Measurements from ENCODE around the gene DMXL1. TPM values are rescaled to one million over a fixed set of nuclear protein-coding genes. Genes with fewer than 3 reads are reported as not detected.

The DMXL1 gene
- total and polyA plus RNA-seq, 4 experiments from 2014 or later: 10.3 to 37.9 (median 23.5) TPM

GRCh38 chr5:119287547-119288111 lies 216.7 kb downstream of the DMXL1 start:
- Mint-ChIP-seq H3K4me3 (peak overlapping the region; percentile 79 to 92 (median 88)), H3K36me3 (peaks cover 26 to 36% of the 10 kb centered on the region in 2 donors), H3K9me3 (no peaks in the 10 kb centered on the region), H3K27me3 (no peaks in the 10 kb centered on the region), H3K4me1 (peaks cover 83 to 100% (median 94%) of the 10 kb centered on the region in 4 donors), H3K27ac (peak overlapping the region; percentile 96 to 99 (median 98))
- Histone ChIP-seq H3K4me1 (ENCODE audit: insufficient read depth, low read length) (peaks cover 96% of the 10 kb centered on the region), H3K27ac (ENCODE audit: low read depth, low read length) (peak overlapping the region; percentile 88), H3K4me3 (ENCODE audit: low read length in 2 of 2) (peak overlapping the region; percentile 38 to 43), H3K36me3 (ENCODE audit: insufficient read depth, low read length) (peaks cover under 1% of the 10 kb centered on the region), H3K27me3 (ENCODE audit: insufficient read depth, low read length) (no peaks in the 10 kb centered on the region), H3K9me3 (ENCODE audit: control insufficient read depth in 1 of 2, low read length in 2 of 2) (no peaks in the 10 kb centered on the region)
- peak; percentile 63 to 89 (median 71) for DNase-seq
- intact Hi-C loops (cut with micrococcal nuclease): loop anchor here (1.0 kb wide), 2 partner anchors 9 to 19 kb away; no protein-coding TSS in a partner anchor
- ChIA-PET POLR2A (ENCODE audit: partially characterized antibody) (interaction anchor here (0.8 to 5.6 kb wide), 13 partner anchors 9 to 300 kb away, joined by 3 to 79 read pairs (median 4); no protein-coding TSS in a partner anchor), CTCF (ENCODE audit: partially characterized antibody) (interaction anchor here (0.9 to 4.8 kb wide), 8 partner anchors 16 to 300 kb away, joined by 3 to 34 read pairs (median 4); partner anchors contain the start of gene DTWD2)

- H3K4me3 ChIP-seq (ENCODE audit: low read length in 2 of 2): peak overlapping the region in 1 of 2 donors; percentile 38
- Mint-ChIP-seq H3K4me1 (peaks cover 78 to 99% (median 93%) of the 10 kb centered on the region in 4 donors), H3K36me3 (peaks cover 26 to 34% of the 10 kb centered on the region in 2 donors), H3K4me3 (peak overlapping the region; percentile 80 to 92 (median 88)), H3K27ac (peak overlapping the region; percentile 96 to 99 (median 98)), H3K27me3 (no peaks in the 10 kb centered on the region), H3K9me3 (peaks cover 0 to 5% (median 1%) of the 10 kb centered on the region in 8 donors)
- intact Hi-C loops (cut with micrococcal nuclease): no loop called here
- peak overlapping the region; percentile 88 for H3K27ac ChIP-seq (ENCODE audit: low read depth, low read length)
- H3K36me3 ChIP-seq (ENCODE audit: insufficient read depth, low read length): peaks cover 4% of the 10 kb centered on the region
- no peaks in the 10 kb centered on the region for H3K27me3 ChIP-seq (ENCODE audit: insufficient read depth, low read length)
- H3K4me1 ChIP-seq (ENCODE audit: insufficient read depth, low read length): peaks cover 96% of the 10 kb centered on the region
- POLR2A ChIA-PET (ENCODE audit: partially characterized antibody): interaction anchor here (1.0 to 5.6 kb wide), 11 partner anchors 8 to 55 kb away, joined by 3 to 79 read pairs (median 7); no protein-coding TSS in a partner anchor
- CTCF ChIA-PET (ENCODE audit: partially characterized antibody): interaction anchor here (0.6 to 4.8 kb wide), 8 partner anchors 12 to 300 kb away, joined by 3 to 34 read pairs (median 4); partner anchors contain the start of gene DTWD2
- DNase-seq: no peak
- no peaks in the 10 kb centered on the region for H3K9me3 ChIP-seq (ENCODE audit: control insufficient read depth in 1 of 2, low read length in 2 of 2)
Measured at GRCh38 chr5:119288379-119289033, 217.6 kb downstream of the DMXL1 start.

- H3K27me3 Mint-ChIP-seq: no peaks in the 10 kb centered on the region
- H3K4me3 Mint-ChIP-seq: peak overlapping the region; percentile 80 to 92 (median 85)
- intact Hi-C loops (cut with micrococcal nuclease): loop anchor here (1.0 kb wide), 1 partner anchor 10 kb away; no protein-coding TSS in a partner anchor
- H3K27ac Mint-ChIP-seq: peak overlapping the region; percentile 94 to 99 (median 98)
- H3K9me3 ChIP-seq (ENCODE audit: control insufficient read depth in 1 of 2, low read length in 2 of 2): no peaks in the 10 kb centered on the region
- peaks cover 88% of the 10 kb centered on the region for H3K4me1 ChIP-seq (ENCODE audit: insufficient read depth, low read length)
- DNase-seq: no peak
- H3K27ac ChIP-seq (ENCODE audit: low read depth, low read length): peak overlapping the region; percentile 88
- peaks cover 25 to 32% of the 10 kb centered on the region in 2 donors for H3K36me3 Mint-ChIP-seq
- peaks cover 4% of the 10 kb centered on the region for H3K36me3 ChIP-seq (ENCODE audit: insufficient read depth, low read length)
- peaks cover 0 to 8% (median 4%) of the 10 kb centered on the region in 8 donors for H3K9me3 Mint-ChIP-seq
- peak overlapping the region in 1 of 2 donors; percentile 38 for H3K4me3 ChIP-seq (ENCODE audit: low read length in 2 of 2)
- POLR2A ChIA-PET (ENCODE audit: partially characterized antibody): interaction anchor here (0.7 to 5.6 kb wide), 14 partner anchors 9 to 219 kb away, joined by 3 to 79 read pairs (median 6); partner anchors contain the start of gene DMXL1
- H3K4me1 Mint-ChIP-seq: peaks cover 73 to 94% (median 87%) of the 10 kb centered on the region in 4 donors
- CTCF ChIA-PET (ENCODE audit: partially characterized antibody): interaction anchor here (1.0 to 4.8 kb wide), 12 partner anchors 8 to 122 kb away, joined by 3 to 34 read pairs (median 7); no protein-coding TSS in a partner anchor
- H3K27me3 ChIP-seq (ENCODE audit: insufficient read depth, low read length): no peaks in the 10 kb centered on the region
Measured at GRCh38 chr5:119289438-119290044, 218.7 kb downstream of the DMXL1 start.

- peaks cover 0 to 10% (median 5%) of the 10 kb centered on the region in 8 donors for H3K9me3 Mint-ChIP-seq
- H3K4me3 Mint-ChIP-seq: peak overlapping the region; percentile 71 to 92 (median 84)
- H3K4me1 Mint-ChIP-seq: peaks cover 67 to 93% (median 83%) of the 10 kb centered on the region in 4 donors
- no peak for DNase-seq
- Histone ChIP-seq H3K9me3 (ENCODE audit: control insufficient read depth in 1 of 2, low read length in 2 of 2) (no peaks in the 10 kb centered on the region), H3K4me1 (ENCODE audit: insufficient read depth, low read length) (peaks cover 82% of the 10 kb centered on the region), H3K4me3 (ENCODE audit: low read length in 2 of 2) (peak overlapping the region in 1 of 2 donors; percentile 38), H3K27ac (ENCODE audit: low read depth, low read length) (peak overlapping the region; percentile 88), H3K27me3 (ENCODE audit: insufficient read depth, low read length) (no peaks in the 10 kb centered on the region), H3K36me3 (ENCODE audit: insufficient read depth, low read length) (peaks cover 4% of the 10 kb centered on the region)
- intact Hi-C loops (cut with micrococcal nuclease): loop anchor here (1.0 kb wide), 1 partner anchor 9 kb away; no protein-coding TSS in a partner anchor
- peak overlapping the region; percentile 91 to 99 (median 97) for H3K27ac Mint-ChIP-seq
- H3K36me3 Mint-ChIP-seq: peaks cover 29% of the 10 kb centered on the region in 2 donors
- ChIA-PET CTCF (ENCODE audit: partially characterized antibody) (interaction anchor here (0.9 to 4.8 kb wide), 14 partner anchors 9 to 122 kb away, joined by 3 to 34 read pairs (median 6); no protein-coding TSS in a partner anchor), POLR2A (ENCODE audit: partially characterized antibody) (interaction anchor here (0.7 to 5.6 kb wide), 15 partner anchors 9 to 219 kb away, joined by 3 to 79 read pairs (median 7); partner anchors contain the start of gene DMXL1)
- no peaks in the 10 kb centered on the region for H3K27me3 Mint-ChIP-seq
Measured at GRCh38 chr5:119290161-119290569, 219.3 kb downstream of the DMXL1 start.

- Histone ChIP-seq H3K4me3 (ENCODE audit: low read length in 2 of 2) (peak overlapping the region in 1 of 2 donors; percentile 38), H3K9me3 (ENCODE audit: control insufficient read depth in 1 of 2, low read length in 2 of 2) (no peaks in the 10 kb centered on the region), H3K4me1 (ENCODE audit: insufficient read depth, low read length) (peaks cover 77% of the 10 kb centered on the region), H3K27me3 (ENCODE audit: insufficient read depth, low read length) (no peaks in the 10 kb centered on the region), H3K36me3 (ENCODE audit: insufficient read depth, low read length) (peaks cover 4% of the 10 kb centered on the region), H3K27ac (ENCODE audit: low read depth, low read length) (peak overlapping the region; percentile 88)
- Mint-ChIP-seq H3K4me3 (peak overlapping the region; percentile 71 to 92 (median 84)), H3K4me1 (peaks cover 63 to 89% (median 79%) of the 10 kb centered on the region in 4 donors), H3K36me3 (peaks cover 28 to 29% of the 10 kb centered on the region in 2 donors), H3K9me3 (peaks cover 0 to 10% (median 5%) of the 10 kb centered on the region in 8 donors), H3K27me3 (no peaks in the 10 kb centered on the region), H3K27ac (peak overlapping the region; percentile 91 to 99 (median 97))
- intact Hi-C loops (cut with micrococcal nuclease): loop anchor here (1.0 kb wide), 1 partner anchor 9 kb away; no protein-coding TSS in a partner anchor
- POLR2A ChIA-PET (ENCODE audit: partially characterized antibody): interaction anchor here (0.5 to 5.6 kb wide), 15 partner anchors 9 to 220 kb away, joined by 3 to 79 read pairs (median 7); partner anchors contain the start of gene DMXL1
- no peak for DNase-seq
- CTCF ChIA-PET (ENCODE audit: partially characterized antibody): interaction anchor here (0.9 to 4.8 kb wide), 13 partner anchors 9 to 121 kb away, joined by 3 to 34 read pairs (median 6); no protein-coding TSS in a partner anchor
Measured at GRCh38 chr5:119290607-119291006, 219.7 kb downstream of the DMXL1 start.

- peaks cover 0 to 10% (median 5%) of the 10 kb centered on the region in 8 donors for H3K9me3 Mint-ChIP-seq
- CTCF ChIA-PET (ENCODE audit: partially characterized antibody): interaction anchor here (0.9 to 4.8 kb wide), 13 partner anchors 10 to 121 kb away, joined by 3 to 34 read pairs (median 6); no protein-coding TSS in a partner anchor
- H3K27ac Mint-ChIP-seq: peak overlapping the region; percentile 91 to 99 (median 97)
- no peak for DNase-seq
- no peaks in the 10 kb centered on the region for H3K27me3 Mint-ChIP-seq
- H3K27ac ChIP-seq (ENCODE audit: low read depth, low read length): no peak overlapping the region
- H3K36me3 Mint-ChIP-seq: peaks cover 25 to 29% of the 10 kb centered on the region in 2 donors
- peaks cover 73% of the 10 kb centered on the region for H3K4me1 ChIP-seq (ENCODE audit: insufficient read depth, low read length)
- POLR2A ChIA-PET (ENCODE audit: partially characterized antibody): interaction anchor here (0.5 to 5.6 kb wide), 13 partner anchors 9 to 220 kb away, joined by 3 to 79 read pairs (median 7); partner anchors contain the start of gene DMXL1
- H3K36me3 ChIP-seq (ENCODE audit: insufficient read depth, low read length): peaks cover 4% of the 10 kb centered on the region
- no peaks in the 10 kb centered on the region for H3K9me3 ChIP-seq (ENCODE audit: control insufficient read depth in 1 of 2, low read length in 2 of 2)
- peaks cover 60 to 84% (median 75%) of the 10 kb centered on the region in 4 donors for H3K4me1 Mint-ChIP-seq
- H3K4me3 ChIP-seq (ENCODE audit: low read length in 2 of 2): no peak overlapping the region
- intact Hi-C loops (cut with micrococcal nuclease): no loop called here
- H3K4me3 Mint-ChIP-seq: peak overlapping the region; percentile 22 to 92 (median 84)
- H3K27me3 ChIP-seq (ENCODE audit: insufficient read depth, low read length): no peaks in the 10 kb centered on the region
Measured at GRCh38 chr5:119291056-119291455, 220.2 kb downstream of the DMXL1 start.
